Activated CD8-positive, alpha-beta memory T cell treated with anti-CD3 and anti-CD28 coated beads, Interleukin-2, amount 50 U/mL, for 1 hour (primary cell): ENCODE data around the gene LEMD3.
"Not testable (repeated sequence)": the region's sequence is repeated elsewhere in the genome, so short reads cannot be mapped to it uniquely, and the experiment has no call there.

Experiments
- DNase-seq: peaks from one replicate; pipeline ENCODE4 v3.0.0-alpha.2; 2020; ENCODE audit errors: extremely low read depth

Gene LEMD3

GRCh38 chr12:65278576-65279368, 109.4 kb downstream of the LEMD3 start, which contains the start of gene MSRB3:
Gene MSRB3 (plus strand): TSS chr12:65278683. CDS start chr12:65308580, 29,897 bp downstream.
- no peak for DNase-seq

- no peak for DNase-seq
These were observed 110.2 kb downstream of the LEMD3 start for GRCh38 chr12:65279369-65280112.

GRCh38 chr12:65280306-65280705, 110.9 kb downstream of the LEMD3 start:
- no peak for DNase-seq

- DNase-seq = no peak
These were observed 113.5 kb downstream of the LEMD3 start for GRCh38 chr12:65282840-65283239.

- not testable (repeated sequence) for DNase-seq
These were observed 116.1 kb downstream of the LEMD3 start for GRCh38 chr12:65285532-65285931.

GRCh38 chr12:65287426-65287825, 118.0 kb downstream of the LEMD3 start:
- no peak for DNase-seq

GRCh38 chr12:65292241-65292640, 122.9 kb downstream of the LEMD3 start:
- DNase-seq = no peak

- no peak for DNase-seq
These were observed 124.4 kb downstream of the LEMD3 start for GRCh38 chr12:65293735-65294134.

GRCh38 chr12:65294641-65295262, 125.4 kb downstream of the LEMD3 start:
- DNase-seq = no peak

- no peak for DNase-seq
These were observed 127.3 kb downstream of the LEMD3 start for GRCh38 chr12:65296508-65297265.
